K562 (cell line): ENCODE data around the gene GPR149. TPM values are rescaled to one million over a fixed set of nuclear protein-coding genes. Genes with fewer than 3 reads are reported as not detected.

ENCODE experiments used
- ATAC-seq: fragments of 200-7000 bp; cut with Tn5 transposase; 3 replicates; pipeline ENCODE4 v1.9.1; 2020; ENCODE audit warnings: moderate library complexity
- BruUV-seq: library from RNA; stranded (reverse); fragments of 400-500 nt; replicated peaks from 2 replicates; lab custom pipeline; 2021; lab: Mats Ljungman, UMichigan
- CTCF ChIA-PET: fragments of 300-600 bp; formaldehyde crosslinking; extraction: SDS; loops from one replicate; lab custom pipeline; 2021; ENCODE audit warnings: low intra/inter-chr PET ratio; lab: Yijun Ruan, JAX
- POLR2A ChIA-PET: fragments of 300-600, 350-650 bp; sonication (Branson Sonifier 250); formaldehyde crosslinking; extraction: SDS; loops from one replicate; lab custom pipeline; 2021; ENCODE audit warnings: antibody characterized with exemption, inconsistent platforms; lab: Yijun Ruan, JAX
- DNase-seq, 4 experiments: peaks; one replicate each; pipeline versions ENCODE4 v3.0.0 to v3.0.0-alpha.2; 2011 to 2018; ENCODE audit warnings: low spot score in 3 of 4, mixed read lengths in 3 of 4; ENCODE audit errors: extremely low read depth in 1 of 4
- FAIRE-seq: peaks from 2 replicates; lab custom pipeline; 2011; peaks lifted over from hg19 to GRCh38; lab: Jason Lieb, UNC
- H2AFZ ChIP-seq: 2 replicates; pipeline ENCODE4 v1.6.0; 2011; ENCODE audit warnings: low read depth, low read length, control low read depth, inconsistent platforms
- H3K27ac ChIP-seq: fragments of 200-600 bp; 3 replicates; pipeline ENCODE4 v1.8.0; 2011; ENCODE audit warnings: low read depth, mild to moderate bottlenecking, control low read depth, inconsistent platforms, low read length, moderate library complexity, mixed read lengths; ENCODE audit errors: extremely low read depth
- H3K27me3 ChIP-seq, 2 experiments: fragments of 300-600 bp in 1 of 2; 2 replicates in 1 of 2; 3 replicates in 1 of 2; pipeline versions ENCODE4 v1.6.0 to v1.8.0; 2011; ENCODE audit warnings: inconsistent platforms in 2 of 2, low read length in 2 of 2, mild to moderate bottlenecking in 1 of 2, mixed read lengths in 1 of 2, moderate library complexity in 1 of 2; ENCODE audit not compliant: control insufficient read depth in 2 of 2, insufficient read depth in 2 of 2
- H3K36me3 ChIP-seq: fragments of 300-600 bp; 3 replicates; pipeline ENCODE4 v1.8.0; 2011; ENCODE audit warnings: mild to moderate bottlenecking, low read length, inconsistent platforms; ENCODE audit not compliant: control insufficient read depth, insufficient read depth
- H3K4me1 ChIP-seq, 2 experiments: fragments of 200-600 bp in 1 of 2; replicated peaks in 1 of 2; 2 replicates in 1 of 2; 3 replicates in 1 of 2; pipeline versions ENCODE4 v1.5.1 to v1.8.0; 2011; ENCODE audit warnings: inconsistent platforms in 2 of 2, low read length in 2 of 2, mild to moderate bottlenecking in 1 of 2, mixed read lengths in 1 of 2, moderate library complexity in 1 of 2; ENCODE audit not compliant: control insufficient read depth in 2 of 2, insufficient read depth in 2 of 2
- H3K4me2 ChIP-seq: 2 replicates; pipeline ENCODE4 v1.6.1; 2011; ENCODE audit warnings: low read length, control low read depth, inconsistent platforms, mixed read lengths; ENCODE audit not compliant: insufficient read depth
- H3K4me3 ChIP-seq: fragments of 200-600 bp; sonication (generic), shearing (Covaris generic); 2 replicates; pipeline ENCODE4 v1.5.1; 2016; ENCODE audit warnings: control low read depth, inconsistent platforms
- H3K79me2 ChIP-seq: fragments of 200-600 bp; 3 replicates; pipeline ENCODE4 v1.8.0; 2011; ENCODE audit warnings: low read length, inconsistent platforms; ENCODE audit not compliant: control insufficient read depth, insufficient read depth
- H3K9ac ChIP-seq, 2 experiments: 2 replicates each; pipeline versions ENCODE4 v1.6.0 to v1.6.1; 2011; ENCODE audit warnings: low read depth in 2 of 2, low read length in 2 of 2, control low read depth in 1 of 2, inconsistent platforms in 1 of 2, mild to moderate bottlenecking in 1 of 2, mixed read lengths in 1 of 2; ENCODE audit not compliant: insufficient read depth in 1 of 2
- H3K9me1 ChIP-seq: one replicate; pipeline ENCODE4 v1.6.0; 2011; ENCODE audit warnings: inconsistent platforms, mild to moderate bottlenecking, low read length, moderate library complexity; ENCODE audit not compliant: control insufficient read depth, insufficient read depth
- H3K9me3 ChIP-seq: replicated peaks from 2 replicates; pipeline ENCODE4 v1.5.1; 2011; ENCODE audit warnings: low read depth, low read length, inconsistent platforms; ENCODE audit not compliant: control insufficient read depth, insufficient read depth
- H4K20me1 ChIP-seq: replicated peaks from 2 replicates; pipeline ENCODE4 v1.6.1; 2011; ENCODE audit warnings: low read length, inconsistent platforms, mixed read lengths; ENCODE audit not compliant: control insufficient read depth, insufficient read depth
- ARID3B ChIP-seq: fragments of 250-450 bp; sonication (Bioruptor Pico); IDR thresholded peaks from 2 replicates; pipeline ENCODE4 v1.4.0; 2020; ENCODE audit warnings: borderline replicate concordance
- CTBP1 ChIP-seq: fragments of 450-650 bp; IDR thresholded peaks from 2 replicates; pipeline ENCODE4 v1.6.1; 2016; ENCODE audit warnings: borderline replicate concordance
- EP300 ChIP-seq: IDR thresholded peaks from 2 replicates; pipeline ENCODE4 v1.6.1; 2012; ENCODE audit warnings: low read length, improper control_type of control experiment
- HDAC1 ChIP-seq, 2 experiments: fragments of 450-650 bp; IDR thresholded peaks; 2 replicates each; pipeline ENCODE4 v1.6.1; 2016 to 2017; ENCODE audit warnings: inconsistent platforms in 1 of 2, mild to moderate bottlenecking in 1 of 2, moderate library complexity in 1 of 2
- HDAC2 ChIP-seq: fragments of 450-650 bp; IDR thresholded peaks from 2 replicates; pipeline ENCODE4 v1.6.1; 2016; ENCODE audit warnings: mild to moderate bottlenecking
- HEY1 ChIP-seq: fragments of 250-450 bp; sonication (Bioruptor Pico); IDR thresholded peaks from 2 replicates; pipeline ENCODE4 v1.5.0; 2020; ENCODE audit warnings: mild to moderate bottlenecking, moderate library complexity, borderline replicate concordance
- KHSRP ChIP-seq: fragments of 450-650 bp; IDR thresholded peaks from 2 replicates; pipeline ENCODE4 v1.6.1; 2017
- MCM7 ChIP-seq, 2 experiments: fragments of 450-650 bp; IDR thresholded peaks; 2 replicates each; pipeline ENCODE4 v1.6.1; 2016 to 2018
- PBX2 ChIP-seq, 2 experiments: IDR thresholded peaks in 1 of 2; conservative IDR thresholded peaks in 1 of 2; 2 replicates each; pipeline ENCODE4 v1.6.1; 2016; ENCODE audit warnings: low read depth in 2 of 2, mild to moderate bottlenecking in 1 of 2, missing compliant biosample characterization in 1 of 2, missing genetic modification characterization in 1 of 2, moderate library complexity in 1 of 2
- SETDB1 ChIP-seq: IDR thresholded peaks from one replicate; pipeline ENCODE4 v1.6.1; 2012; ENCODE audit warnings: low read length, control low read depth, inconsistent platforms
- WHSC1 ChIP-seq: IDR thresholded peaks from one replicate; pipeline ENCODE4 v1.6.1; 2012; ENCODE audit warnings: low read length, control low read depth, inconsistent platforms
- ZNF79 ChIP-seq: fragments of 250-450 bp; sonication (Bioruptor Pico); IDR thresholded peaks from 2 replicates; pipeline ENCODE4 v1.4.0; 2020; ENCODE audit warnings: low read depth, mild to moderate bottlenecking, moderate library complexity
- WGBS: fragments of 100-300 bp; shearing (Covaris generic); methylation state at CpG from one replicate; pipeline ENCODE4 v1.1.6; 2016; ENCODE audit warnings: low coverage, mixed read lengths; ENCODE audit not compliant: insufficient coverage; ENCODE audit errors: missing lambda C conversion rate; 5-methylcytosine and 5-hydroxymethylcytosine counted together
- in situ Hi-C: fragments of 300-500 bp; cut with MboI; formaldehyde crosslinking; loops from 4 replicates; pipeline ENCODE4 v1.15.0; 2018; ENCODE audit warnings: inconsistent platforms, mixed read lengths
- intact Hi-C: fragments of 100-400 bp; cut with micrococcal nuclease; formaldehyde crosslinking; loops from 2 replicates; pipeline ENCODE4 v1.14.2; 2022
- polyA plus RNA-seq, 8 experiments: library from polyadenylated mRNA; depleted of rRNA in 4 of 8; stranded (reverse) in 5 of 8; unstranded in 3 of 8; fragments of >200 nt; fragmentation: Nextera tagmentation in 2 of 8; fragmentation: Illumina TruSeq in 1 of 8; extraction: Ambion mirVana in 2 of 8; extraction: Trizol in 1 of 8; gene quantifications; 2 replicates each; pipeline versions ENCODE4 v1.2.1 to v1.2.3, GENCODE V29; 2011 to 2014; ENCODE audit warnings: inconsistent platforms in 1 of 8, missing spikeins in 1 of 8
- total RNA-seq, 7 experiments: library from RNA; depleted of rRNA in 6 of 7; stranded (reverse); fragments of >200 nt in 6 of 7; fragmentation: Illumina TruSeq in 2 of 7; extraction: Trizol in 2 of 7; gene quantifications; 2 replicates each; pipeline versions ENCODE4 v1.2.1 to v1.2.3, GENCODE V29; 2011 to 2021; ENCODE audit warnings: low replicate concordance in 1 of 7

Gene GPR149
- total and polyA plus RNA-seq, 9 of the 15 experiments (the other 6 are each of a cell fraction or from before 2014, with no cell fraction given) = not detected

GRCh38 chr3:154294016-154294415, 136.0 kb downstream of the GPR149 start:
- H3K4me2 ChIP-seq = no peak overlapping the region
- H2AFZ ChIP-seq = no peak overlapping the region
- no peaks in the 10 kb centered on the region for H3K9me3 ChIP-seq
- CTCF ChIA-PET = no interaction called here
- 96% methylated on average over 2 of the region's 2 CpGs for WGBS
- H3K9me1 ChIP-seq = no peaks in the 10 kb centered on the region
- intact Hi-C loops = no loop called here
- DNase-seq = no peak
- TF ChIP-seq EP300 = no peak
- no peak for TF ChIP-seq PBX2 (CRISPR knock-in tag; IDR thresholded peaks at IDR 0.05; ENCODE audit: low read depth)
- TF ChIP-seq PBX2 (tag; conservative IDR thresholded peaks at IDR 0.05; ENCODE audit: low read depth) = no peak
- TF ChIP-seq KHSRP = no peak
- no peak for TF ChIP-seq ZNF79 (CRISPR knock-in tag)
- TF ChIP-seq MCM7 (IDR thresholded peaks at IDR 0.05) = no peak
- TF ChIP-seq HDAC2 = no peak
- TF ChIP-seq CTBP1 = no peak
- TF ChIP-seq HEY1 = no peak
- TF ChIP-seq WHSC1 = no peak
- no peak for TF ChIP-seq ARID3B (CRISPR knock-in tag)
- TF ChIP-seq SETDB1 = no peak
- TF ChIP-seq HDAC1 (IDR thresholded peaks at IDR 0.05) = no peak
- peaks cover 86% of the 10 kb centered on the region for H3K36me3 ChIP-seq
- peak; percentile 46 for FAIRE-seq
- no peaks in the 10 kb centered on the region for H3K79me2 ChIP-seq
- H4K20me1 ChIP-seq = no peaks in the 10 kb centered on the region
- no peaks in the 10 kb centered on the region for H3K27me3 ChIP-seq
- no peak overlapping the region for H3K9ac ChIP-seq
- no TSS peak for BruUV-seq
- in situ Hi-C loops = no loop called here
- POLR2A ChIA-PET = no interaction called here
- H3K4me1 ChIP-seq = no peaks in the 10 kb centered on the region
- no peak overlapping the region for H3K27ac ChIP-seq
- ATAC-seq = no peak
- H3K4me3 ChIP-seq = no peak overlapping the region
